Neural cell (in vitro differentiated cells): Measurements from ENCODE around the gene ENAH.

Source experiments
- EZH2 ChIP-seq: fragments of 200-600, 300-800 bp; shearing (Covaris generic), sonication (generic); IDR thresholded peaks from 2 replicates; pipeline ENCODE4 v1.6.1; 2014; ENCODE audit warnings: antibody characterized with exemption, low read length, borderline replicate concordance, mild to moderate bottlenecking; ENCODE audit not compliant: insufficient read depth, poor library complexity, severe bottlenecking
- TF ChIP-seq, protein P1 (sequence below): fragments of 450-650 bp; IDR thresholded peaks from 2 replicates; pipeline ENCODE4 v1.5.1; 2014; ENCODE audit warnings: antibody characterized with exemption, mild to moderate bottlenecking, moderate library complexity; ENCODE audit not compliant: poor library complexity, severe bottlenecking

- no peak for TF ChIP-seq EZH2
- TF ChIP-seq, protein P1, sequence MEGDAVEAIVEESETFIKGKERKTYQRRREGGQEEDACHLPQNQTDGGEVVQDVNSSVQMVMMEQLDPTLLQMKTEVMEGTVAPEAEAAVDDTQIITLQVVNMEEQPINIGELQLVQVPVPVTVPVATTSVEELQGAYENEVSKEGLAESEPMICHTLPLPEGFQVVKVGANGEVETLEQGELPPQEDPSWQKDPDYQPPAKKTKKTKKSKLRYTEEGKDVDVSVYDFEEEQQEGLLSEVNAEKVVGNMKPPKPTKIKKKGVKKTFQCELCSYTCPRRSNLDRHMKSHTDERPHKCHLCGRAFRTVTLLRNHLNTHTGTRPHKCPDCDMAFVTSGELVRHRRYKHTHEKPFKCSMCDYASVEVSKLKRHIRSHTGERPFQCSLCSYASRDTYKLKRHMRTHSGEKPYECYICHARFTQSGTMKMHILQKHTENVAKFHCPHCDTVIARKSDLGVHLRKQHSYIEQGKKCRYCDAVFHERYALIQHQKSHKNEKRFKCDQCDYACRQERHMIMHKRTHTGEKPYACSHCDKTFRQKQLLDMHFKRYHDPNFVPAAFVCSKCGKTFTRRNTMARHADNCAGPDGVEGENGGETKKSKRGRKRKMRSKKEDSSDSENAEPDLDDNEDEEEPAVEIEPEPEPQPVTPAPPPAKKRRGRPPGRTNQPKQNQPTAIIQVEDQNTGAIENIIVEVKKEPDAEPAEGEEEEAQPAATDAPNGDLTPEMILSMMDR: no peak
Measured at GRCh38 chr1:225651376-225651871, 1.5 kb downstream of the ENAH start.
